Eye (tissue), 1 donor: ENCODE measurements around the gene ASIC3.
"Not testable (repeated sequence)": the region's sequence is repeated elsewhere in the genome, so short reads cannot be mapped to it uniquely, and the experiment has no call there.

Source experiments
- DNase-seq: peaks from one replicate; pipeline ENCODE4 v3.0.0-alpha.2; 2015

ASIC3 gene

GRCh38 chr7:151014950-151015349 is 33.4 kb upstream of the ASIC3 start:
- DNase-seq, result no peak

- no peak for DNase-seq
Observed at GRCh38 chr7:151015967-151016366, 32.4 kb upstream of the ASIC3 start.

GRCh38 chr7:151016505-151016904 is 31.8 kb upstream of the ASIC3 start:
- no peak for DNase-seq

DNA sequence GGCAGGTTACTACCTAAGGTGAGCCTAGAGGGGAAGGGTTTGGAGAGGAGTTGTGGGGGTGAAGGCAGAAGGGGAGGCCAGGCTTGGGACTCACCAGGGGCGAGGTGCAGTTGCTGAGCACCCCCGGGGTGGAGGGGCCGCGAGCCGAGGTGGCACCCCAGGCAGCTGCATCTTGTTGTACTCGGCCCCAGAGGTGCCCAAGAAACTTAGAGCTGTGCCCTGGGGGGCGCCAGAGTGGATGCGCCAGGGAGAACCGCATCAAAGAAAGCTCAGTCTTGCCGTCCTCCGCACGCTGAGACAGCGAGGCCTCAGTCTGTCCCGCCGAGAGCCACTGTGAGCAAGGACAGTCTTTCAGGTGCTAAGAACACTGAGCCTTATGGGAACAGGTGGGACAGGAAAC is 31.4 kb upstream of the ASIC3 start:
- DNase-seq, result no peak

- DNase-seq, result no peak
Observed at GRCh38 chr7:151017370-151017952, 30.9 kb upstream of the ASIC3 start.

GRCh38 chr7:151017953-151018420 is 30.3 kb upstream of the ASIC3 start:
- DNase-seq, result peak; percentile 95

GRCh38 chr7:151018421-151019129 is 29.8 kb upstream of the ASIC3 start:
- peak; percentile 80 for DNase-seq

GRCh38 chr7:151019130-151019447 is 29.2 kb upstream of the ASIC3 start:
- no peak for DNase-seq

DNA sequence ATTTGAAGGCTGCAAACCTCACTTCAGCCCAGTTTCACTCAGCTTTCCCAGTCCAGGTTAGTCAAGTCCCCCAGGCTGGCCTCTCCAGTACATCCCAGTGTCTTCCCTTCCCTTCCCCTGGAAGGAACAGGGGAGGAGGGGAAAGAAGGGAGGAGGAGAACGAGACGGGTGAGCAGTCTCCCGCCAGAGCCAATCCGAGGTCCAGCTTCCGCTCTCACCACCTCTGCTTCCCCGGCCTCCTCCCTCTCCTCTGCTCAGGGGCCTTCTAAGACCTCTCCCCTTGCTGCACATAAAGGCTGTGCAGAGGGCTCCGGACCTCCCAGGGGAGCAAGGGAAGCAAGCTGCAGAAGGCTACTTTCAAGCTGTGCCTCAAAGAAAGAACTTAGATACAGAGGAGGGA is 28.1 kb upstream of the ASIC3 start:
- peak; percentile 77 for DNase-seq

DNA sequence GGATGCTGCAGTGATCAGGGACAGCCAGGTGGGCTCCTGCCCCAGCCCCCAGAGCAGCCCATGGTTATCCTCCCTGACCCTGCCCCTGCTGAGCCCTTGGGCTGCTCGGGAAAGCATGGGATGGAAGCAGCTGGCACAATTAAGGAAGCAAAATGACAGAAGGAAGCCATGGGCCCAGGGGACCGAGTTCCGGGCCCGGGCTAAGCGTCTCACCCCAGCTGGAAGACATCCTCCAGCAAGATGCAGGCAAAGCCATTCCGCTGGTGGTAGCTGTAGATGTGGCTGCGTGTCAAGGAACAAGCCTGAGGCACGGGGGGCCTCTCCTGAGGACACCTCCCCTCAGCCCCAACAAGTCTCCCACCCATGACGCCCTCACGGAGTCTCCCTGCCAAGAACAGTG is 25.1 kb upstream of the ASIC3 start:
- no peak for DNase-seq

DNA sequence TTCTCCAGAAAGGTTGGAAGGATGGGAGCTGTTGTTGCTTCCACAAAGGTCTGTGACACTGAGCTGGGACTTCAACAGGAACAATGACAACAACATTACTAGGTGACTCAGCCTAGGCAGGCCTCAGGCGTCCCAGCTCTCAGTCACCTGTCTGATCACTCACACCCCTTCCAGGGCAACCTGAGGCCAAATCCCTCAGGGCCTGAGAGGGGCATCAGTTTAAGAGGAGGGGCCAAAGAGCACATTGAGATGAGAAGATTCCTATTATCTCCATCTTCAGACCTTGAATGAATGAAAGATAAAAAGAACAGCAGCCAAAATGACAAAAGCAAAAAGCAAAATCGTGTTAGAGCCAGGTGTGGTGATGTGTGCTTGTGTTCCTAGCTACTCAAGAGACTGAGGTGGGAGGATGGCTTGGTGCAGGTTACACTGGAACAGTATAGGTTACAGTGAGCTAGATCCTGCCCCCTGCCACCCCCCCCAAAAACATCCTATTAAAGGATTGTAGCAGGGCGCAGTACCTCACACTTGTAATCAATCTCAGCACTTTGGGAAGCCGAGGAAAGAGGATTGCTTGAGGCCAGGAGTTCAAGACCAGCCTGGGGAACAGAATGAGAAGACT is 23.8 kb upstream of the ASIC3 start, which contains the start of gene ATG9B:
ATG9B (minus strand) TSS at position 60 of the 622 bp plus-strand sequence. CDS start 71 bp downstream, outside the sequence.
- no peak for DNase-seq

GRCh38 chr7:151025924-151026671 is 22.2 kb upstream of the ASIC3 start:
- DNase-seq, result no peak

- not testable (repeated sequence) for DNase-seq
Observed at GRCh38 chr7:151026771-151027727, 21.3 kb upstream of the ASIC3 start.

- not testable (repeated sequence) for DNase-seq
Observed at GRCh38 chr7:151027728-151028130, 20.6 kb upstream of the ASIC3 start.

GRCh38 chr7:151028131-151028947 is 20.0 kb upstream of the ASIC3 start, which contains the start of gene ABCB8:
Gene ABCB8, plus strand, starts transcription at chr7:151028450. Its CDS starts 66 bp downstream, at chr7:151028516.
- peak; percentile 100 for DNase-seq

GRCh38 chr7:151028948-151029501 is 19.3 kb upstream of the ASIC3 start:
- no peak for DNase-seq

DNA sequence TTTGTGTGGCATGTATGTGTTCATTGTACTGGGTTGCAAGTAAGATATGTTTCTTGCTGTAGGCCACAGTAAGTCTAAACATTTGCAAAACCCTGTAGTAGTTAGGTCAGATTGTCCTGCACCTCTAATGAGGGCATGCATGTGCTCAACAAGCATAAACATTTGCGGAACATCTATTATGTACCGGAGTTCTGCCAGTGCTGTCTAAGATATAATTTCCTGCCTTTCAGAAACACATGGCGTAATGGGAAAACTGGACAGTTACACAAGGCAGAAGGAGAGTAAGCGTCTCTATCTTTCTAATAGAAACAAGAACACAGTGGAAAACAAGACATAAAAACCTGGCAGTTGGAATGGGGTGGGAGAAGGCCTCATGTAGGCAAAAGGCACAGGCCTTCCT is 17.3 kb upstream of the ASIC3 start:
- DNase-seq, result no peak

- no peak for DNase-seq
Observed at GRCh38 chr7:151032936-151033863, 15.1 kb upstream of the ASIC3 start.

DNA sequence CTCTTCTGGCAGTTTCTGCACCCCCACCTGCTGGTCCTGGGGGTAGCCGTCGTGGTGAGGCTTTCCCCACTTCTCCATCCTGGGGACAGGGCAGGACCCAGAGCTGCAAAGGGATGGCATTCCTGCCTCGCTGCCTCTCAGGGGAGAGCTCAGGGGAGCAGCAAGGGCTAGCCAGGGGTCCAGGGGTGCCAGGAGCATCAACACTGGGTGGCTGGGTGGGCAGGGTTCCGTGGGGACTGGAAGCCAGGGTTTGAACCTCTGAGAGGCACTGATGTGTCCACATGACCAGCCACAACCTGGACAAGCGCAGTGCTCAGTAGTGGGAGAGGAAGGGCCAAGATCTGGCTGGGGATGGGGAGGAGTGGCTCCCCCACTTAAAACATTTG is 14.5 kb upstream of the ASIC3 start:
- DNase-seq, result no peak
